Caco-2 (cell line): Measurements from ENCODE around the gene AOX1. TPM values are rescaled to one million over a fixed set of nuclear protein-coding genes. Genes with fewer than 3 reads are reported as not detected.

Source experiments
- BruUV-seq: library from RNA; stranded (reverse); fragments of 400-500 nt; replicated peaks from 2 replicates; lab custom pipeline; 2021; lab: Mats Ljungman, UMichigan
- CTCF ChIA-PET: fragments of 300-600 bp; sonication (Branson Sonifier 250); formaldehyde crosslinking; loops from one replicate; lab custom pipeline; 2022; ENCODE audit warnings: antibody characterized with exemption; lab: Charles Lee
- POLR2A ChIA-PET: fragments of 300-600 bp; sonication (Branson Sonifier 250); formaldehyde crosslinking; loops from one replicate; lab custom pipeline; 2022; ENCODE audit warnings: antibody characterized with exemption; lab: Charles Lee
- DNase-seq, 2 experiments: peaks; one replicate each; pipeline versions ENCODE4 v3.0.0 to v3.0.0-alpha.2; 2020 to 2022
- H3K27me3 ChIP-seq: replicated peaks from 2 replicates; pipeline ENCODE4 v1.6.0; 2011; ENCODE audit warnings: low read length; ENCODE audit not compliant: control insufficient read depth, insufficient read depth
- H3K36me3 ChIP-seq: 2 replicates; pipeline ENCODE4 v1.5.1; 2011; ENCODE audit warnings: low read length; ENCODE audit not compliant: control insufficient read depth, insufficient read depth
- H3K4me1 ChIP-seq: fragments of 250-450 bp; sonication (Bioruptor Pico); 2 replicates; pipeline ENCODE4 v1.5.1; 2020; ENCODE audit warnings: mild to moderate bottlenecking
- H3K4me3 ChIP-seq: 2 replicates; pipeline ENCODE4 v1.5.1; 2011; ENCODE audit warnings: low read depth, mild to moderate bottlenecking, control low read depth, low read length
- H3K9me3 ChIP-seq: fragments of 250-450 bp; sonication (Bioruptor Pico); 2 replicates; pipeline ENCODE4 v1.5.1; 2020; ENCODE audit warnings: mild to moderate bottlenecking, moderate library complexity
- H3K27ac Mint-ChIP-seq: one replicate; pipeline ENCODE4 v1.8.0; 2022; ENCODE audit warnings: mixed read lengths; ENCODE audit not compliant: unreplicated experiment
- H3K27me3 Mint-ChIP-seq: one replicate; pipeline ENCODE4 v1.8.0; 2022; ENCODE audit warnings: mixed read lengths; ENCODE audit not compliant: insufficient read depth, unreplicated experiment
- H3K36me3 Mint-ChIP-seq: one replicate; pipeline ENCODE4 v1.8.0; 2022; ENCODE audit warnings: mild to moderate bottlenecking, mixed read lengths; ENCODE audit not compliant: insufficient read depth, unreplicated experiment
- H3K4me1 Mint-ChIP-seq: one replicate; pipeline ENCODE4 v1.8.0; 2022; ENCODE audit warnings: low read depth, mixed read lengths; ENCODE audit not compliant: unreplicated experiment
- H3K4me3 Mint-ChIP-seq: one replicate; pipeline ENCODE4 v1.8.0; 2022; ENCODE audit warnings: mild to moderate bottlenecking, moderate library complexity, mixed read lengths; ENCODE audit not compliant: unreplicated experiment
- H3K9me3 Mint-ChIP-seq: one replicate; pipeline ENCODE4 v1.8.0; 2022; ENCODE audit warnings: mixed read lengths; ENCODE audit not compliant: unreplicated experiment
- CTCF ChIP-seq, 2 experiments: fragments of 200-600 bp in 1 of 2; IDR thresholded peaks; 1 replicate in 1 of 2; 2 replicates in 1 of 2; pipeline versions ENCODE4 v1.5.1 to v1.8.0; 2011 to 2022; ENCODE audit warnings: antibody characterized with exemption in 1 of 2, control low read depth in 1 of 2, inconsistent platforms in 1 of 2, low read depth in 1 of 2, low read length in 1 of 2, mild to moderate bottlenecking in 1 of 2, moderate library complexity in 1 of 2; ENCODE audit not compliant: insufficient read depth in 1 of 2, severe bottlenecking in 1 of 2, unreplicated experiment in 1 of 2
- intact Hi-C: fragments of 100-400 bp; cut with micrococcal nuclease; formaldehyde crosslinking; loops from one replicate; pipeline ENCODE4 v1.10.0; 2022; ENCODE audit not compliant: unreplicated experiment
- total RNA-seq: library from RNA; stranded (reverse); gene quantifications from 2 replicates; pipeline ENCODE4 v1.2.3, GENCODE V29; 2022

The AOX1 gene
- total RNA-seq, 1 experiment from 2014 or later, result 0.79 TPM

- peaks cover 8% of the 10 kb centered on the region for H3K4me1 Mint-ChIP-seq
- Histone ChIP-seq H3K4me3 (no peak overlapping the region), H3K9me3 (no peaks in the 10 kb centered on the region), H3K36me3 (no peaks in the 10 kb centered on the region), H3K27me3 (no peaks in the 10 kb centered on the region), H3K4me1 (peaks cover 15% of the 10 kb centered on the region)
- H3K27ac Mint-ChIP-seq, result no peak overlapping the region
- H3K36me3 Mint-ChIP-seq, result no peaks in the 10 kb centered on the region
- intact Hi-C loops, result no loop called here
- BruUV-seq, result no TSS peak
- ChIA-PET CTCF (interaction anchor here (1.2 kb wide), 1 partner anchor 9 kb away, joined by 3 read pairs; no protein-coding TSS in a partner anchor), POLR2A (no interaction called here)
- H3K4me3 Mint-ChIP-seq, result no peak overlapping the region
- no peaks in the 10 kb centered on the region for H3K27me3 Mint-ChIP-seq
- H3K9me3 Mint-ChIP-seq, result no peaks in the 10 kb centered on the region
- no peak for DNase-seq
- TF ChIP-seq CTCF (IDR thresholded peaks at IDR 0.05; ENCODE audit: insufficient read depth in 1 of 2, low read depth in 1 of 2, low read length in 1 of 2, severe bottlenecking in 1 of 2, unreplicated experiment in 1 of 2), result no peak
Observed at GRCh38 chr2:200693836-200694470, 108.1 kb downstream of the AOX1 start.

GRCh38 chr2:200695191-200695590 lies 109.4 kb downstream of the AOX1 start:
- peaks cover 15% of the 10 kb centered on the region for H3K4me1 ChIP-seq
- H3K36me3 ChIP-seq, result no peaks in the 10 kb centered on the region
- peaks cover 8% of the 10 kb centered on the region for H3K4me1 Mint-ChIP-seq
- no peak overlapping the region for H3K4me3 Mint-ChIP-seq
- CTCF ChIA-PET, result interaction anchor here (1.2 kb wide), 1 partner anchor 8 kb away, joined by 3 read pairs; no protein-coding TSS in a partner anchor
- POLR2A ChIA-PET, result no interaction called here
- intact Hi-C loops, result no loop called here
- no peaks in the 10 kb centered on the region for H3K27me3 Mint-ChIP-seq
- no peaks in the 10 kb centered on the region for H3K9me3 Mint-ChIP-seq
- H3K27me3 ChIP-seq, result no peaks in the 10 kb centered on the region
- TF ChIP-seq CTCF (IDR thresholded peaks at IDR 0.05; ENCODE audit: insufficient read depth in 1 of 2, low read depth in 1 of 2, low read length in 1 of 2, severe bottlenecking in 1 of 2, unreplicated experiment in 1 of 2), result no peak
- no peak overlapping the region for H3K27ac Mint-ChIP-seq
- H3K36me3 Mint-ChIP-seq, result no peaks in the 10 kb centered on the region
- no peaks in the 10 kb centered on the region for H3K9me3 ChIP-seq
- DNase-seq, result no peak
- no peak overlapping the region for H3K4me3 ChIP-seq
- no TSS peak for BruUV-seq

GRCh38 chr2:200695601-200696000 lies 109.8 kb downstream of the AOX1 start:
- Mint-ChIP-seq H3K36me3 (no peaks in the 10 kb centered on the region), H3K27ac (no peak overlapping the region), H3K9me3 (no peaks in the 10 kb centered on the region), H3K4me1 (peaks cover 8% of the 10 kb centered on the region), H3K4me3 (no peak overlapping the region), H3K27me3 (no peaks in the 10 kb centered on the region)
- no TSS peak for BruUV-seq
- no peak for DNase-seq
- POLR2A ChIA-PET, result no interaction called here
- Histone ChIP-seq H3K36me3 (no peaks in the 10 kb centered on the region), H3K4me1 (peaks cover 15% of the 10 kb centered on the region), H3K27me3 (no peaks in the 10 kb centered on the region), H3K9me3 (no peaks in the 10 kb centered on the region), H3K4me3 (no peak overlapping the region)
- TF ChIP-seq CTCF (IDR thresholded peaks at IDR 0.05; ENCODE audit: insufficient read depth in 1 of 2, low read depth in 1 of 2, low read length in 1 of 2, severe bottlenecking in 1 of 2, unreplicated experiment in 1 of 2), result no peak
- CTCF ChIA-PET, result no interaction called here
- intact Hi-C loops, result no loop called here
